HepG2 (cell line): Measurements from ENCODE around the gene ZBTB9. TPM values are rescaled to one million over a fixed set of nuclear protein-coding genes. Genes with fewer than 3 reads are reported as not detected.

Experiments used
- CBX1 ChIP-seq: IDR thresholded peaks from one replicate; pipeline ENCODE4 v1.6.1; 2016; ENCODE audit warnings: antibody characterized with exemption, low read depth
- ETV5 ChIP-seq: IDR thresholded peaks from 2 replicates; pipeline ENCODE4 v1.6.1; 2018; ENCODE audit warnings: missing biosample characterization, missing genetic modification reagents, inconsistent platforms, borderline replicate concordance
- GZF1 ChIP-seq: sonication (generic); formaldehyde crosslinking; IDR thresholded peaks from 2 replicates; pipeline ENCODE4 v1.5.1; 2020; ENCODE audit warnings: mild to moderate bottlenecking, missing genetic modification reagents
- HBP1 ChIP-seq: IDR thresholded peaks from 2 replicates; pipeline ENCODE4 v1.6.1; 2016; ENCODE audit warnings: low read depth, control low read depth
- MTA3 ChIP-seq: sonication (generic); formaldehyde crosslinking; IDR thresholded peaks from 2 replicates; pipeline ENCODE4 v1.4.0; 2020; ENCODE audit warnings: missing genetic modification reagents
- MTERF4 ChIP-seq: sonication (generic); formaldehyde crosslinking; IDR thresholded peaks from 2 replicates; pipeline ENCODE4 v1.8.0; 2023; ENCODE audit warnings: mild to moderate bottlenecking, missing genetic modification reagents
- PREB ChIP-seq: sonication (generic); formaldehyde crosslinking; IDR thresholded peaks from 2 replicates; pipeline ENCODE4 v1.4.0; 2020; ENCODE audit warnings: missing genetic modification reagents
- SPEN ChIP-seq: sonication (generic); formaldehyde crosslinking; IDR thresholded peaks from 2 replicates; pipeline ENCODE4 v1.5.1; 2020; ENCODE audit warnings: low read depth, mild to moderate bottlenecking, missing genetic modification reagents
- SRY ChIP-seq: sonication (generic); formaldehyde crosslinking; IDR thresholded peaks from 2 replicates; pipeline ENCODE4 v1.8.0; 2022; ENCODE audit warnings: mild to moderate bottlenecking, missing genetic modification reagents
- SSRP1 ChIP-seq: IDR thresholded peaks from 2 replicates; pipeline ENCODE4 v1.6.1; 2016; ENCODE audit warnings: control low read depth
- TBX3 ChIP-seq: fragments of 450-650 bp; IDR thresholded peaks from 2 replicates; pipeline ENCODE4 v1.6.1; 2017; ENCODE audit warnings: antibody characterized with exemption, mild to moderate bottlenecking, inconsistent platforms, borderline replicate concordance
- ZBTB14 ChIP-seq: sonication (generic); formaldehyde crosslinking; IDR thresholded peaks from 2 replicates; pipeline ENCODE4 v1.4.0; 2020; ENCODE audit warnings: missing genetic modification reagents
- ZFP82 ChIP-seq: sonication (generic); formaldehyde crosslinking; IDR thresholded peaks from 2 replicates; pipeline ENCODE4 v1.5.1; 2020; ENCODE audit warnings: mild to moderate bottlenecking, missing genetic modification reagents, borderline replicate concordance
- ZNF124 ChIP-seq: sonication (generic); formaldehyde crosslinking; IDR thresholded peaks from 2 replicates; pipeline ENCODE4 v1.4.0; 2020; ENCODE audit warnings: missing genetic modification reagents
- ZNF234 ChIP-seq: sonication (generic); formaldehyde crosslinking; conservative IDR thresholded peaks from 2 replicates; pipeline ENCODE4 v1.5.1; 2020; ENCODE audit warnings: mild to moderate bottlenecking, missing genetic modification reagents
- ZNF24 ChIP-seq: fragments of 450-650 bp; IDR thresholded peaks from 2 replicates; pipeline ENCODE4 v1.6.1; 2017; ENCODE audit warnings: antibody characterized with exemption, mild to moderate bottlenecking
- ZNF264 ChIP-seq: sonication (generic); formaldehyde crosslinking; IDR thresholded peaks from 2 replicates; pipeline ENCODE4 v1.4.0; 2020; ENCODE audit warnings: missing genetic modification reagents
- ZNF276 ChIP-seq: sonication (generic); formaldehyde crosslinking; IDR thresholded peaks from 2 replicates; pipeline ENCODE4 v1.4.0; 2020; ENCODE audit warnings: mild to moderate bottlenecking, low read depth, missing genetic modification reagents
- ZNF3 ChIP-seq: IDR thresholded peaks from 2 replicates; pipeline ENCODE4 v1.7.0; 2017; ENCODE audit warnings: inconsistent platforms
- ZNF451 ChIP-seq: sonication (generic); formaldehyde crosslinking; IDR thresholded peaks from 2 replicates; pipeline ENCODE4 v1.5.0; 2020; ENCODE audit warnings: mild to moderate bottlenecking, missing genetic modification reagents
- ZNF460 ChIP-seq: sonication (generic); formaldehyde crosslinking; IDR thresholded peaks from 2 replicates; pipeline ENCODE4 v1.5.1; 2020; ENCODE audit warnings: missing genetic modification reagents, mild to moderate bottlenecking, borderline replicate concordance
- ZNF850 ChIP-seq: sonication (generic); formaldehyde crosslinking; conservative IDR thresholded peaks from 2 replicates; pipeline ENCODE4 v1.9.0; 2021; ENCODE audit warnings: mild to moderate bottlenecking, missing genetic modification reagents
- ZSCAN20 ChIP-seq: sonication (generic); formaldehyde crosslinking; IDR thresholded peaks from 2 replicates; pipeline ENCODE4 v1.4.0; 2020; ENCODE audit warnings: missing genetic modification reagents, mild to moderate bottlenecking, borderline replicate concordance
- ZSCAN21 ChIP-seq: sonication (generic); formaldehyde crosslinking; IDR thresholded peaks from 2 replicates; pipeline ENCODE4 v1.8.0; 2022; ENCODE audit warnings: mild to moderate bottlenecking, missing genetic modification reagents, moderate library complexity, borderline replicate concordance
- polyA plus RNA-seq, 8 experiments: library from polyadenylated mRNA; depleted of rRNA in 3 of 8; stranded (reverse) in 7 of 8; unstranded in 1 of 8; fragments of >200 nt; fragmentation: Illumina TruSeq in 4 of 8; extraction: Trizol in 4 of 8; gene quantifications; 2 replicates each; pipeline versions ENCODE4 v1.2.1 to v1.2.3, GENCODE V29; 2011 to 2016; ENCODE audit warnings: low read depth in 4 of 8, missing spikeins in 1 of 8, mixed read lengths in 1 of 8; ENCODE audit not compliant: insufficient read depth in 1 of 8
- total RNA-seq, 5 experiments: library from RNA; depleted of rRNA; stranded (reverse); fragments of >200 nt; fragmentation: Illumina TruSeq; extraction: Trizol; gene quantifications; 2 replicates each; pipeline ENCODE4 v1.2.3, GENCODE V29; 2016; ENCODE audit warnings: low read depth in 1 of 5

Gene ZBTB9
- total and polyA plus RNA-seq, 2 of the 13 experiments (the other 11 are each of a cell fraction or from before 2014, with no cell fraction given) = 5.3 to 9.2 TPM

- TF ChIP-seq ZNF264 (CRISPR knock-in tag) (peak; percentile 78), ETV5 (CRISPR knock-in tag) (peak; percentile 57), PREB (CRISPR knock-in tag) (peak; percentile 81; the same call in 1 of the 2 replicates), ZNF3 (CRISPR knock-in tag) (no peak), TBX3 (peak; percentile 91), ZBTB14 (CRISPR knock-in tag) (peak; percentile 43; the same call in 1 of the 2 replicates), SPEN (CRISPR knock-in tag) (peak; percentile 88), ZNF24 (no peak), ZSCAN21 (CRISPR knock-in tag) (peak; percentile 50; the same call in 1 of the 2 replicates), ZNF451 (no peak), ZNF124 (CRISPR knock-in tag) (peak; percentile 2; the same call in 1 of the 2 replicates), SSRP1 (CRISPR knock-in tag) (peak; percentile 84; the same call in 1 of the 2 replicates), CBX1 (no peak), ZNF276 (no peak; the same call in 1 of the 2 replicates), SRY (peak; percentile 64; the same call in 1 of the 2 replicates), GZF1 (CRISPR knock-in tag) (no peak; the same call in 1 of the 2 replicates), MTERF4 (CRISPR knock-in tag) (peak; percentile 93; the same call in 1 of the 2 replicates), ZFP82 (CRISPR knock-in tag) (0 out of 2 replicates have a peak, but pooled peaks have one; percentile 67), ZNF850 (no peak), ZNF234 (CRISPR knock-in tag) (0 out of 2 replicates have a peak, but pooled peaks have one; percentile 65), ZSCAN20 (CRISPR knock-in tag) (no peak; the same call in 1 of the 2 replicates), ZNF460 (CRISPR knock-in tag) (no peak), HBP1 (CRISPR knock-in tag) (peak; percentile 77; the same call in 1 of the 2 replicates), MTA3 (no peak)
These were observed 36.3 kb upstream of the ZBTB9 start, which contains the start of gene CUTA (continued) for GRCh38 chr6:33417903-33418689.
